K562 (cell line): ENCODE measurements around the gene PPT2. TPM values are rescaled to one million over a fixed set of nuclear protein-coding genes. Genes with fewer than 3 reads are reported as not detected.

Source experiments
- BCL6 ChIP-seq: fragments of 250-450 bp; sonication (Bioruptor Pico); IDR thresholded peaks from 2 replicates; pipeline ENCODE4 v1.4.0; 2020
- BRF1 ChIP-seq: IDR thresholded peaks from 3 replicates; pipeline ENCODE4 v1.6.1; 2011; ENCODE audit warnings: borderline replicate concordance, mild to moderate bottlenecking; ENCODE audit not compliant: insufficient read length; ENCODE audit errors: extremely low read depth
- CBX2 ChIP-seq: fragments of 200-600 bp; sonication (generic); IDR thresholded peaks from one replicate; pipeline ENCODE4 v1.6.1; 2012; ENCODE audit warnings: mild to moderate bottlenecking, low read length, inconsistent platforms; ENCODE audit not compliant: insufficient read depth, poor library complexity, severe bottlenecking
- CEBPG ChIP-seq, 3 experiments: fragments of 200-800 bp in 1 of 3; sonication (Bioruptor generic) in 1 of 3; sonication (generic) in 1 of 3; formaldehyde crosslinking in 1 of 3; IDR thresholded peaks in 2 of 3; conservative IDR thresholded peaks in 1 of 3; 2 replicates each; pipeline versions ENCODE4 v1.6.1 to v1.8.0; 2016 to 2022; ENCODE audit warnings: missing compliant biosample characterization in 2 of 3, missing genetic modification characterization in 2 of 3, mild to moderate bottlenecking in 1 of 3, missing genetic modification reagents in 1 of 3
- CTBP1 ChIP-seq: fragments of 450-650 bp; IDR thresholded peaks from 2 replicates; pipeline ENCODE4 v1.6.1; 2016; ENCODE audit warnings: borderline replicate concordance
- DMBX1 ChIP-seq: fragments of 250-450 bp; sonication (Bioruptor Pico); IDR thresholded peaks from 2 replicates; pipeline ENCODE4 v1.8.0; 2022; ENCODE audit warnings: inconsistent platforms, mild to moderate bottlenecking, moderate library complexity, borderline replicate concordance
- EP300 ChIP-seq: IDR thresholded peaks from 2 replicates; pipeline ENCODE4 v1.6.1; 2012; ENCODE audit warnings: low read length, improper control_type of control experiment
- ETV6 ChIP-seq, 3 experiments: fragments of 150-350 bp in 1 of 3; sonication (generic) in 1 of 3; formaldehyde crosslinking in 1 of 3; IDR thresholded peaks; 2 replicates each; pipeline versions ENCODE4 v1.6.1 to v1.8.0; 2014 to 2022; ENCODE audit warnings: borderline replicate concordance in 2 of 3, low read depth in 2 of 3, antibody characterized with exemption in 1 of 3, low read length in 1 of 3, mild to moderate bottlenecking in 1 of 3, missing genetic modification reagents in 1 of 3
- EZH2 ChIP-seq: IDR thresholded peaks from 2 replicates; pipeline ENCODE4 v1.6.1; 2012; ENCODE audit warnings: low read depth, mild to moderate bottlenecking, inconsistent platforms, low read length, borderline replicate concordance
- GATA2 ChIP-seq: sonication (generic); formaldehyde crosslinking; IDR thresholded peaks from 2 replicates; pipeline ENCODE4 v1.4.0; 2020; ENCODE audit warnings: mild to moderate bottlenecking, missing genetic modification reagents
- MXI1 ChIP-seq: IDR thresholded peaks from 2 replicates; pipeline ENCODE4 v1.6.1; 2011; ENCODE audit warnings: low read depth, mild to moderate bottlenecking, improper control_type of control experiment, low read length
- PCBP2 ChIP-seq: fragments of 200-400 bp; formaldehyde crosslinking; IDR thresholded peaks from 2 replicates; pipeline ENCODE4 v1.6.1; 2018; ENCODE audit warnings: low read length, low read depth, mild to moderate bottlenecking, moderate library complexity; ENCODE audit not compliant: poor library complexity, severe bottlenecking
- PHB2 ChIP-seq: fragments of 450-650 bp; IDR thresholded peaks from 2 replicates; pipeline ENCODE4 v1.6.1; 2017; ENCODE audit warnings: low read depth
- RBM15 ChIP-seq: fragments of 200-400 bp; formaldehyde crosslinking; IDR thresholded peaks from 2 replicates; pipeline ENCODE4 v1.6.1; 2018; ENCODE audit warnings: mild to moderate bottlenecking, low read length, moderate library complexity; ENCODE audit not compliant: insufficient read depth
- ZBTB2 ChIP-seq: fragments of 450-650 bp; IDR thresholded peaks from 2 replicates; pipeline ENCODE4 v1.6.1; 2016; ENCODE audit warnings: antibody characterized with exemption
- ZBTB8A ChIP-seq: fragments of 450-650 bp; IDR thresholded peaks from 2 replicates; pipeline ENCODE4 v1.6.1; 2018; ENCODE audit warnings: mild to moderate bottlenecking, moderate library complexity; ENCODE audit not compliant: partially characterized antibody
- polyA plus RNA-seq, 8 experiments: library from polyadenylated mRNA; depleted of rRNA in 4 of 8; stranded (reverse) in 5 of 8; unstranded in 3 of 8; fragments of >200 nt; fragmentation: Nextera tagmentation in 2 of 8; fragmentation: Illumina TruSeq in 1 of 8; extraction: Ambion mirVana in 2 of 8; extraction: Trizol in 1 of 8; gene quantifications; 2 replicates each; pipeline versions ENCODE4 v1.2.1 to v1.2.3, GENCODE V29; 2011 to 2014; ENCODE audit warnings: inconsistent platforms in 1 of 8, missing spikeins in 1 of 8
- total RNA-seq, 7 experiments: library from RNA; depleted of rRNA in 6 of 7; stranded (reverse); fragments of >200 nt in 6 of 7; fragmentation: Illumina TruSeq in 2 of 7; extraction: Trizol in 2 of 7; gene quantifications; 2 replicates each; pipeline versions ENCODE4 v1.2.1 to v1.2.3, GENCODE V29; 2011 to 2021; ENCODE audit warnings: low replicate concordance in 1 of 7
- TF ChIP-seq, protein P1 (sequence below): fragments of 450-650 bp; IDR thresholded peaks from 2 replicates; pipeline ENCODE4 v1.6.1; 2017; ENCODE audit warnings: antibody characterized with exemption

The PPT2 gene
- total and polyA plus RNA-seq, 9 of the 15 experiments (the other 6 are each of a cell fraction or from before 2014, with no cell fraction given): 27.4 to 98.8 (median 69.9) TPM

GRCh38 chr6:32177788-32178546, 24.0 kb downstream of the PPT2 start, which contains the start of gene RNF5 (continued):
- TF ChIP-seq PCBP2 (no peak), GATA2 (no peak), PHB2 (no peak), ZBTB8A (no peak), MXI1 (peak; percentile 88), BCL6 (CRISPR knock-in tag) (no peak), CEBPG (CRISPR knock-in tag; IDR thresholded peaks at IDR 0.05) (no peak), CEBPG (tag; conservative IDR thresholded peaks at IDR 0.05 in 1 of 2, IDR thresholded peaks at IDR 0.05 in 1 of 2) (0 out of 4 replicates have a peak, but pooled peaks of 1 of the 2 experiments have one; percentile 27), BRF1 (no peak), RBM15 (no peak), CTBP1 (peak; percentile 21), ZBTB2 (peak; percentile 87), ETV6 (IDR thresholded peaks at IDR 0.05; ENCODE audit: borderline replicate concordance in 1 of 2, low read depth in 2 of 2, low read length in 1 of 2) (no peak), ETV6 (CRISPR knock-in tag; IDR thresholded peaks at IDR 0.05; ENCODE audit: borderline replicate concordance) (no peak), EZH2 (no peak), DMBX1 (CRISPR knock-in tag) (no peak), CBX2 (no peak), EP300 (no peak; the same call in 1 of the 2 replicates)
- TF ChIP-seq, protein P1, sequence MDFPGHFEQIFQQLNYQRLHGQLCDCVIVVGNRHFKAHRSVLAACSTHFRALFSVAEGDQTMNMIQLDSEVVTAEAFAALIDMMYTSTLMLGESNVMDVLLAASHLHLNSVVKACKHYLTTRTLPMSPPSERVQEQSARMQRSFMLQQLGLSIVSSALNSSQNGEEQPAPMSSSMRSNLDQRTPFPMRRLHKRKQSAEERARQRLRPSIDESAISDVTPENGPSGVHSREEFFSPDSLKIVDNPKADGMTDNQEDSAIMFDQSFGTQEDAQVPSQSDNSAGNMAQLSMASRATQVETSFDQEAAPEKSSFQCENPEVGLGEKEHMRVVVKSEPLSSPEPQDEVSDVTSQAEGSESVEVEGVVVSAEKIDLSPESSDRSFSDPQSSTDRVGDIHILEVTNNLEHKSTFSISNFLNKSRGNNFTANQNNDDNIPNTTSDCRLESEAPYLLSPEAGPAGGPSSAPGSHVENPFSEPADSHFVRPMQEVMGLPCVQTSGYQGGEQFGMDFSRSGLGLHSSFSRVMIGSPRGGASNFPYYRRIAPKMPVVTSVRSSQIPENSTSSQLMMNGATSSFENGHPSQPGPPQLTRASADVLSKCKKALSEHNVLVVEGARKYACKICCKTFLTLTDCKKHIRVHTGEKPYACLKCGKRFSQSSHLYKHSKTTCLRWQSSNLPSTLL: no peak
